Measurements from ENCODE around the gene KIF5C.
"Not testable (repeated sequence)": the region's sequence is repeated elsewhere in the genome, so short reads cannot be mapped to it uniquely, and the experiment has no call there.

KIF5C gene

DNA sequence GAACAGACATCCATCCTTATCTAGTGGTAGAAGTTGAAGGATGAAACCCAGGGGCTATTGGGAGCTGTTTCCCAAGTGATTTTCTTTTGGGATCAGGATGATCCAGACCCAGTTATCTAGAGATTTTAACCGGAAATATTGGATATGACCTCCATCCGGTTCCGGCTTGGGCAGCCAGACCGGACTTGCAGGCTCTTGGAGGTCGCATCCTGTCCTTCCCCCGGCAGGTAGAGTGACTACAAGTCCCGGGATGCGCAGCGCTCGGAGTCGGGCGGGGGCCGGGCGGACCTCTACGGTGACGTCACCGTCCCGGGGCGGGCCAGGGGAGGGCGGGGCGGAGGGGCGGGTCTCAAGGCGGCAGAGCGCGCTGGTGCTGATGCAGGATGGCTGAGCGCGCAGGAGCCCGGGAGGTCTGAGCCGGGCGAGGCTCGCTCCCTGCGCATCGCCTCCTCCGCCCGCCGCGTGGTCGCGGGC lies at the start of gene KIF5C:
Gene KIF5C, plus strand, starts transcription at position 360 of the 474 bp plus-strand sequence. CDS start 391 bp downstream, outside the sequence.
- Mint-ChIP-seq H3K36me3 (no peaks in the 10 kb centered on the region), H3K4me3 (peak within 1 kb of the TSS; percentile 83), H3K9me3 (peaks cover under 1% of the 10 kb centered on the region), H3K27me3 (peaks cover 15% of the 10 kb centered on the region), H3K4me1 (peaks cover 8% of the 10 kb centered on the region), H3K27ac (no peak within 1 kb of the TSS)

DNA sequence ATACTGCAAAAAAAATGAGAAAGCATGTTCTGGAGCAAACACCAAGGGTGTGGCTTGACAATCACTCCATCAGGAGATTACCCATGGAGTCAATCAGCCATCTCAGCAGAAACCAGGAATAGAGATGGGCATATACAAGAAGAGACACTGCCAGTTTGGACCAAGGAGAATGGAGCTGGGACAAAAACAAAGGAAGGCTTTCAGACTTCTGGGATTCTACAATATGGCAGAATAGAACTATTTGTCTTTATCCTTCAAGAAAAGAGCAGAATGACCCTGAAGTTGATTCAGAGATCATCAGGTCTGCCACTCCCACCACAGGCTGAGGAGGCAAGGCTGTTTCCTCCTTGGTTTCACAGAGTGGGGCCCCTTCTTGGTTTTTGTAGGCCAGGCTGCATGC lies 48.2 kb upstream of the KIF5C start:
- Mint-ChIP-seq H3K9me3 (no peaks in the 10 kb centered on the region), H3K36me3 (peaks cover 1% of the 10 kb centered on the region), H3K27ac (no peak overlapping the region), H3K27me3 (no peaks in the 10 kb centered on the region), H3K4me3 (no peak overlapping the region), H3K4me1 (no peaks in the 10 kb centered on the region)

DNA sequence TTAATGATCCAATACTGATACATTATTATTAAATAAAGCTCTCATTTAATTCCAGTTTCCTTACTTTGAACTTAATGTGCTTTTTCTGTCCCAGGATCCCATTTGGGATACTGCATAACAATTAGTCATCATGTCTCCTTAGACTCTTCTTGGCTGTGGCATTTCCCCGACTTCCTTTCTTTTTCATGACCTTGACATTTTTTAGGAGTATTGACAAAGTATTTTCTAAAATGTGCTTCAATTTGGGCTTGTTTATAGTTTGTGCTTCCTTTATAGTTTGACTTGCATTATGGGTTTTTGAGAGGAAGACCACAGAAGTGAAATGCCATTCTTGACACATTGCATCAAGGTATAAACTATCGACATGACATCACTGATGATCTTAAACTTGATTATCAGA lies 46.1 kb upstream of the KIF5C start:
- H3K4me1 Mint-ChIP-seq, result no peaks in the 10 kb centered on the region
- no peaks in the 10 kb centered on the region for H3K27me3 Mint-ChIP-seq

DNA sequence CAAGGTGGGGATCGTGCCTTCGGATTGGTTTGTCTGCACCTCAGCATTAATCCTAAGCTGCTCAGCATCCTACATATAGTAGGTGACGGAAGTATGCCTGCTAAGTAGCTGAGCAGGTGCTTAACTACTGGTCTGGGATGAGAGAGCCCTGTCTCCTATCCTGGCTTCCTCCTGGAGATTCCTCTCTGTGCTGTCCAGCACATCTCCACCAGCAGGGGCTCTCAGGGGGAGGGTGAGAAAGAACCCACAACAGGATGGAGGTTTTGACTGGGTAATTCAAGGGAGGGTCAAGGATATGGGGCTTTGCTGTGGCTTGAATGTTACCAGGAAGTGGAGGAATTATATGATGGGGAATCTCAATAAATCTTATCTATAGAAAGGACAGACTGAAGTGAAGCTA lies 45.4 kb upstream of the KIF5C start:
- H3K9me3 Mint-ChIP-seq, result no peaks in the 10 kb centered on the region
- H3K4me1 Mint-ChIP-seq, result no peaks in the 10 kb centered on the region
- no peak overlapping the region for H3K4me3 Mint-ChIP-seq
- H3K27ac Mint-ChIP-seq, result no peak overlapping the region
- peaks cover 1% of the 10 kb centered on the region for H3K36me3 Mint-ChIP-seq
- no peaks in the 10 kb centered on the region for H3K27me3 Mint-ChIP-seq

More for the DNA sequence above, 46.1 kb upstream of the KIF5C start:
- Mint-ChIP-seq H3K27ac (no peak overlapping the region), H3K36me3 (peaks cover 1% of the 10 kb centered on the region), H3K9me3 (no peaks in the 10 kb centered on the region), H3K4me3 (no peak overlapping the region)

DNA sequence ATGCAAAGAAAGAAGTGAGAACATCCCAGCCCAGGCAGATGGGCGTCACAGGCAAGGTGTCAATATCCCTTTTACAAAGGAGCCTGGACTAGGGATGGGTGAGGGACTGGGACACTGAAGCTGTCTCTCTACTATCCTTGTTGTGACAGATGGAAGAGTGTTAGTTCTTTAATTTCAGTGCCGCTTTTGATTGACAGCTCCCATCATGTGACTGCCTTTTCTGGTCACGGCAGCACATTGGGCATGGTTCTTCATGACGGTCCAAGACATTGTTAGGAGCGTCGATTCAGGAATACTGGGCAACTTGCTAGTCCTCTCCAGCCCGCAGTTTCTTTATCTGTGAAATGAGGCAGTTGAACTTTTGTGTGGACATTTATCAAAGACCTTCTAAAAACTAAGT lies 42.4 kb upstream of the KIF5C start:
- H3K27ac Mint-ChIP-seq, result no peak overlapping the region

DNA sequence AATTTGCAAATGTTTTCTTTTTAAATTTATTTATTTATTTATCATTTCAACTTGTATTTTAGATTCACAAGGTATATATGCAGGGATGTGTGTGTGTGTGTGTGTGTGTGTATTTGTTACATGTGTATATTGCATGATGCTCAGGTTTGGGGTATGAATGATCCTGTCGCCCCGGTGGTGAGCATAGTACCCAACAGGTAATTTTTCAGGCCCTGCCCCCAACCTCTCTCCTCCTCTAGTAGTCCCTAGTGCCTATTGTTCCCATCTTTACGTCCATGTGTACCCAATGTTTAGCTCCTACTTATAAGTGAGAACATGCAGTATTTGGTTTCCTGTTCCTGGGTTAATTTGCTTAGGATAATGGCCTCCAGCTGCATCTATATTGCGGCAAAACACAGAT lies 33.0 kb upstream of the KIF5C start:
- H3K27ac Mint-ChIP-seq, result no peak overlapping the region
- H3K9me3 Mint-ChIP-seq, result peaks cover 5% of the 10 kb centered on the region
- H3K36me3 Mint-ChIP-seq, result peaks cover 2% of the 10 kb centered on the region
- no peaks in the 10 kb centered on the region for H3K27me3 Mint-ChIP-seq
- H3K4me1 Mint-ChIP-seq, result no peaks in the 10 kb centered on the region
- no peak overlapping the region for H3K4me3 Mint-ChIP-seq

More for the DNA sequence above, 42.4 kb upstream of the KIF5C start:
- Mint-ChIP-seq H3K36me3 (no peaks in the 10 kb centered on the region), H3K4me1 (no peaks in the 10 kb centered on the region), H3K4me3 (no peak overlapping the region), H3K27me3 (no peaks in the 10 kb centered on the region), H3K9me3 (no peaks in the 10 kb centered on the region)

DNA sequence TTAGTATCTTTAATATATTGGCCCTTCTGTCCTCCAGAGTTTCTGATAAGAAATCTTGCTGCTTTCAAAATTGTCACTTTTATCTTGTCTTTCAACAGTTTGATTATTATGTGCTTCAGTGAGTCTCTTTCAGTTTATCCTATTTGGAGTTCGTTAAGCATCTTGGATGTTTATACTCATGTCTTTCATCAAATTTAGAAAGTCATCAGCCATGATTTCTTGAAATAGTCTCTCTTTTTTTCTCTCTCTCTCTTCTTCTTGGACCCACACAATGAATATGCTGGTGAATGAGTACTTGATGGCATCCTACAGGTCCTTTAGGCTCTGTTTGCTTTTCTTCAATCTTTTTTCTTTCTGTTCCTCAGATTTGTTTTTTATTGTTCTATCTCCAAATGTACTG lies 26.9 kb upstream of the KIF5C start:
- Mint-ChIP-seq H3K36me3 (peaks cover 8% of the 10 kb centered on the region), H3K4me1 (no peaks in the 10 kb centered on the region), H3K9me3 (peaks cover 12% of the 10 kb centered on the region), H3K27me3 (peaks cover 8% of the 10 kb centered on the region), H3K27ac (no peak overlapping the region), H3K4me3 (no peak overlapping the region)

DNA sequence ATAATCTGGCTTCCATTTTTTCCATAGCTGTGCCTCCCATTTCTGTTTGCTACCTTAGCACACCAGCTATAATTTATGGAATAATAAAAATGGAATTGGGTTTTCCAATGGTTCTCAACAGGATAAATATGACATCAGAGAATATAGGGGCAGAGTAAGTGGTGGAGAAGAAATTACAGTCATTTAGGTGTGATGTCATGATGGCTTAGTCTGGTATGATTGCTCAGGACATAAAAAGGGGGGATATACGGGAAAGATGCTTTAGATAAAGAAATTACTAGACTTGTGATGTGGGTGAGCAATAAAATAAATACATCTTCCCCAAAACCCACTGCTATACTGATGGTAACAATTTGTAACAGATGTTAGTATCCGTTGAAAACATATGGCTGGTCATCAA lies 21.6 kb upstream of the KIF5C start:
- H3K4me1 Mint-ChIP-seq, result no peaks in the 10 kb centered on the region

DNA sequence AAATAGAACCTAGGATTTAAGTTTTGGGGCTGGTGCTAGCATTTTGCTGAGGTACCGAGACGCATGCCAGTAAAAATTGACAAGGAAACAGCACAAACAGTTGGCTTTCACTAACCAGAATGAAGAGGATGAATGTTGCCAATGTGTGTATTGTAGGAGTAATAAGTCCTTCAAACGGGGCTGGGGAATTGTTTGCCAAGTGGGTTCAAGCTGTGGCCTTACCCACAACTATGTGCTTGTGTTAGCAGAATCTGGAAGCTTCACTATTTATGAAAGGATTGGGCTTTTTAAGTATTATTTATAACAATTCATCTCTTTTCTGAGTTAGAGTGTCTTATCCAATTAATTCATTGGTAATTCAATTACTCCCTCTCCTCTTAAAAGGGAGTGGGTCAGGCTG lies 15.0 kb upstream of the KIF5C start:
- H3K4me3 Mint-ChIP-seq, result no peak overlapping the region
- no peaks in the 10 kb centered on the region for H3K27me3 Mint-ChIP-seq

More for the DNA sequence above, 21.6 kb upstream of the KIF5C start:
- Mint-ChIP-seq H3K36me3 (peaks cover 2% of the 10 kb centered on the region), H3K27me3 (peaks cover 8% of the 10 kb centered on the region), H3K4me3 (no peak overlapping the region), H3K9me3 (peaks cover 5% of the 10 kb centered on the region), H3K27ac (no peak overlapping the region)

DNA sequence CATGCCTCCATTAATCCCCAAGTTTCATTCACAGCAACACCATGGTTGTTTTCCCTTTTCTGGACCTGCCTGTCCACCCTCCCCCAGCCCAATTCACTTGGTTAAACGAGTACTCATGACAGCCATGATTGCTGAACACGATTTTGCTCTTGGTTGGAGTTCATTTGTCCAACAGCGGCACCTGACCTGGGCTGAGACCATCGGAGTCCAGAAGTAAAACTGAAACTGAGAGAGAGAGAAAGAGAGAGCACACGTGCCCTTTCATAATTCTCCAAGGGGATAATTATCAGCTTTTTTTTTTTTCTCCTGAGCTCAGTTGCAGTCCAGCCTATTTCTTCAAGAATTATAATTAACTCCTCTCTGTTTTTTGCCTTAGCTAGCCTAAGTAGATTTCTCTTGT lies 13.7 kb upstream of the KIF5C start:
- no peak overlapping the region for H3K4me3 Mint-ChIP-seq
- H3K9me3 Mint-ChIP-seq, result no peaks in the 10 kb centered on the region
- H3K27me3 Mint-ChIP-seq, result no peaks in the 10 kb centered on the region
- no peaks in the 10 kb centered on the region for H3K4me1 Mint-ChIP-seq
- H3K27ac Mint-ChIP-seq, result no peak overlapping the region
- no peaks in the 10 kb centered on the region for H3K36me3 Mint-ChIP-seq

More for the DNA sequence above, 15.0 kb upstream of the KIF5C start:
- Mint-ChIP-seq H3K36me3 (no peaks in the 10 kb centered on the region), H3K4me1 (no peaks in the 10 kb centered on the region), H3K9me3 (no peaks in the 10 kb centered on the region), H3K27ac (no peak overlapping the region)

DNA sequence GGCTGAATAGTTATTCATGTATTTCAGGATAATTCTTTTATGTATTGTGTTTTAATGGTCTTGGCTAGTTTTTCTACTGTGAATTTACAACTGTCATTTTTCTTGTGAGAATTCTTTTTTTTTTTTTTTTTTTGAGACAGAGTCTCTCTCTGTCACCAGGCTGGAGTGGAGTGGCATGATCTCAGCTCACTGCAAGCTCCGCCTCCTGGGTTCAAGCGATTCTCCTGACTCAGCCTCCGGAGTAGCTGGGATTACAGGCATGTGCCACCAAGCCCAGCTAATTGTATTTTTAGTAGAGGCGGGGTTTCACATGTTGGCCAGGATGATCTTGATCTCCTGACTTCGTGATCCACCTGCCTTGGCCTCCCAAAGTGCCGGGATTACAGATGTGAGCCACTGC lies 12.5 kb upstream of the KIF5C start:
- H3K4me1 Mint-ChIP-seq, H3K9me3 Mint-ChIP-seq, H3K27ac Mint-ChIP-seq, H3K27me3 Mint-ChIP-seq, H3K36me3 Mint-ChIP-seq, H3K4me3 Mint-ChIP-seq: not testable (repeated sequence)

DNA sequence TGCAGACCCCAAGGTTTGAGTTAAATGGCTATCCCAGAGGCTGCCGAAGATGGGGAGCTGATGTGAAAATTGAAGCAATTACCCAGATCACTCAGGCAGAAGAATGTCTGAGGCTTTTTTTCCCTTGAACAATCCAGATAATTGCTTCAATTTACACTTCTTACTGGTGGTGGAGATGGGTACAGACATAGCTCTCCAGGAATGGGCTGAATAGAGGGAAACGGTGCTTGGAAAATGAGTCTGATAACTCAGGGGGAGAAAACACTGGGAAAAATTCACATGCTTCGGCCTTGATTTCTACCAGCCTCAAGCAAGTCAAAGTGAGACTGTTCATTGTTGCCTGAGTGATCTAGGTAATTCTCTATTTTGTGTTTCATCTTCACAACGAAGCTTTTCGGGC lies 9.5 kb upstream of the KIF5C start:
- H3K36me3 Mint-ChIP-seq, result no peaks in the 10 kb centered on the region

DNA sequence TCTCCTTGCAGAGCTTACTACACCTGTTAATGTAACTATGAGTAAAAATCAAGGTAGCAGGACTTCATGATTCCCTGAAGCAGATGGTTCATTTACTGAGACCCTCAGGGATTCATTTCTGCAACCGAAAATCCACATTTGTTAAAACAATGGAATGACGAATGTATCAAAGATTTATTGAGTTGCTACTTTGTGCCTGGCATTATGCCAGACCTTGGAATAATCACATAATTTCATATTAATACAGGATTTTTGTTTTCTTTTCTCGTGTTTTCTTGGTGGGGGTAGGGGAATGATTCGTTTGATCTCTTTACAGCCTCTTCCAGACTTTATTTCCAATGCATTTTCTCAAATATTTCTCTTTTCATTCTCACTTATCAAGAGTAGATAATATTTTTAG lies 8.9 kb upstream of the KIF5C start:
- Mint-ChIP-seq H3K4me3 (no peak overlapping the region), H3K4me1 (no peaks in the 10 kb centered on the region), H3K36me3 (no peaks in the 10 kb centered on the region), H3K9me3 (peaks cover 3% of the 10 kb centered on the region), H3K27ac (no peak overlapping the region), H3K27me3 (peaks cover 9% of the 10 kb centered on the region)

More for the DNA sequence above, 9.5 kb upstream of the KIF5C start:
- no peaks in the 10 kb centered on the region for H3K4me1 Mint-ChIP-seq
- H3K4me3 Mint-ChIP-seq, result no peak overlapping the region
- H3K9me3 Mint-ChIP-seq, result peaks cover 3% of the 10 kb centered on the region
- peaks cover 9% of the 10 kb centered on the region for H3K27me3 Mint-ChIP-seq
- H3K27ac Mint-ChIP-seq, result no peak overlapping the region

DNA sequence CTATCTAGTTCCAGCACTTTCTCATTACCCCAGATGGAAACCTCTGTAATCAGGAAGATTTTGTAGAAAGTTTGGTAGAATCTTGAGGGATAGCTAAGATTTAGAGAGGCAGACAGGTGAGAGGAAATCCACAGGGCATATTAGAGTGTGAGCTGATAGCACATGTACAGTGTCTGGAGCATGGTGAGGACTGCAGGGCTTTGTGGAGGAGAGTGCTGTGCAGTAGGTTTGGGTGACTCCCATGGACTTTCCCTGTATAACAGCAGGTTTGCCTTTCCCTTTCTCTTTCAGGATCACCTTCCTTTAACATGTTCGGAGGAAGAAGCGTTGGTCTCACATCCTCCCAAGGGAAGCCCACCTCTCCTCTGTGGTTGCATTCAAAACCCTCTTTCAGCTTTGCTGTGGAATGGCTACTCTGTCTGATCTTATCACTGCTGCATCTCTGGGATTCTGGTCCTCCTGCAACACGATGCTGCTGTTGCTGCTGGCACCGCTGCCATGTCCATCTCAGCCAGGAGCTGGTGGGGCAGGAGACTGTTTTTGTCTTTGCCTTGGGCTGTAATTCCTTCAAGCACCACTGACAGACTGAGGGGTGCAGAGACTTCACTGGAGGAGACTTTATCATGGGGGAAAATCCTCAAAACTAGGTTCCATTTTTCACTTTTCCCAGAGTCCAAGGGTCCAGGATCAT lies 7.8 kb upstream of the KIF5C start:
- H3K36me3 Mint-ChIP-seq, result no peaks in the 10 kb centered on the region
- no peak overlapping the region for H3K27ac Mint-ChIP-seq
- H3K27me3 Mint-ChIP-seq, result peaks cover 11% of the 10 kb centered on the region
- no peak overlapping the region for H3K4me3 Mint-ChIP-seq
- H3K9me3 Mint-ChIP-seq, result peaks cover 3% of the 10 kb centered on the region
- no peaks in the 10 kb centered on the region for H3K4me1 Mint-ChIP-seq

DNA sequence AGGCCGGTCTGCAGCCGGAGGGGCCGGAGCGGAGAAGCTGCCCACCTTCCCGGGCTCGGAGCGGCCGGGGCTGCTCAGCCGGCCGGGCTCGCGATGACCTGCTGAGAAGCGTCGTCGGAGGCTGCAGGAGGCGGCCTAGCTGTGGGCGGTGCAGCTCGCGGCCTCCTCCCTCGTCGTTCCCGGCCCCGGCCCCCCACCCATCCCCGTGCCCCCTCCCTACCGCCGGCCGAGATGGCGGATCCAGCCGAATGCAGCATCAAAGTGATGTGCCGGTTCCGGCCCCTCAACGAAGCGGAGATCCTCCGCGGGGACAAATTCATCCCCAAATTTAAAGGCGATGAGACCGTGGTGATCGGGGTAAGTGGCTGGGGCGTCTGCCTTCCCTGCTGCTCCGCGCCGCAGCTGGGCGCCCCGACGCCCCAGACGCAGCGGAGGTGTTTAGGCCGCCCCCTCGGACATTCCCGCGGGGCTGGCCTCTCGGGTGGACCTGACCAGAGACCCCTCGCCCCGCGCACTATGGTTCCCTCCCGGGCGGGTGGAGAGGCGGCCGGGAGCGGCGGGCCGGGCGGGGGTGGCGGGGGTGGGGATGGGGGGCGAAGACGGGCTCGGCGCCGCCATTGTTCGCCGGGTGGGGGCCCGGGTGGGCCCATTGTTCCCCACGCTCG lies 492 bp downstream of the KIF5C start:
- Mint-ChIP-seq H3K27ac (no peak overlapping the region), H3K4me3 (peak overlapping the region; percentile 83), H3K27me3 (peaks cover 12% of the 10 kb centered on the region), H3K36me3 (no peaks in the 10 kb centered on the region), H3K4me1 (peaks cover 8% of the 10 kb centered on the region), H3K9me3 (no peaks in the 10 kb centered on the region)

DNA sequence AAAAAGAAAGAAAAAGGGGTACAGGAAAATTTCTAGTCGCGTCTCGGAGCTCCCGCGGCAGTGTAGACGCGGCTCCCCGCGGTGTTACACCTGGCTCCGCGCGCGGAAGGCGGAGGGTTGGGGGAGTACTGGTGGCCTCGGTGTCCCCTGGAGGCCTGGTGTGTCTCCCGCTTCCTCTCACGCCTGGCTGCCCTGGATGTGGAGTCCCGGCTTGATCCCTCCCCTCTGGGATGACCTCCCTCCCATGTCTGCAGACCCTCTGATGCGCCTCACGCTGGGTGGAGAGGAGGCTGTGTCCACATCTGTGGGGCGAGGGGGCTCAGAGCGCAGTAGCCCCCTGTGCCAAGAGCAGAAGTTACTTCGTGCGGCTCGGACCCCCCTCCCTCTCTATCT lies 1.2 kb downstream of the KIF5C start:
- Mint-ChIP-seq H3K36me3 (no peaks in the 10 kb centered on the region), H3K27ac (no peak overlapping the region), H3K4me1 (peaks cover 8% of the 10 kb centered on the region), H3K9me3 (no peaks in the 10 kb centered on the region), H3K27me3 (peaks cover 13% of the 10 kb centered on the region), H3K4me3 (peak overlapping the region; percentile 83)

All from activated naive CD4-positive, alpha-beta T cell treated with anti-CD3 and anti-CD28 coated beads, Interleukin-2, amount 50 U/mL, for 24 hours (primary cell).